HG02642 (cell line): ENCODE results near the gene TRIM29.

ENCODE experiments used
- ATAC-seq: cut with Tn5 transposase; IDR thresholded peaks from one replicate; pipeline ENCODE4 v1.9.1; 2021; ENCODE audit warnings: mild to moderate bottlenecking; ENCODE audit not compliant: unreplicated experiment, poor library complexity

The TRIM29 gene

DNA sequence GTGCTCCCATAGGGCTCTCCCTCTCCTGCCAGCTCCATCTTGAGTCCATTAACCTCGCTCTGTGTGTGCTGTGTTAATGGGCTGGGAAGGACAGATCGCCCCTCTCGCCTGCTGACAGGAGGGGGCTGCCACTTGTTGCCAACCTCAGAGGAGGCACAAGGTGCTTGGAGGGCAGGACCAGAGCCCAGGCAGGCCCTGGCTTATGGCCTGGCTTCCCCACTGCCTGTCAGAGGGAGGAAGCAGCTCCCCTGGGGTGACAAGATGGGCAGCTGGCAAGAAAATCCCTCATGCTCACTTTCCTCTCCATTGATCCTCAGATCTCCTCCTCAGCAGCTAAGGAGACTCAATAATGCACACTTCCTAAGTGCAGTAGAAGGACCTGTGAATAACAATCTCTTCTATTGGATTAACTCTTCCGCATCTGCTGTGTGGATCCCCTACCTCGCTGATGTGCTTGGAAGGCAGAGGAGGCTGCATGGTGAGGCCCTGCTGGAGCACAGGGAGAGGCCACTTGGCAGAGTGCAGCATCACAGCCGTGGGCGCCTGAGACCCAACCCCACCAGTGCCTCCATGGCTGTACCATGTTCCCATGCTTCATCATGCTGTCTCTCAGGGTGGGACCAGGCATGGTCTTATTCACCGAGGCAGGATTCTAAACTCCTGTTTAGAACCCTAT lies 70.3 kb downstream of the TRIM29 start:
- no peak for ATAC-seq

- ATAC-seq = no peak
Observed at GRCh38 chr11:120066738-120067437, 71.0 kb downstream of the TRIM29 start.

DNA sequence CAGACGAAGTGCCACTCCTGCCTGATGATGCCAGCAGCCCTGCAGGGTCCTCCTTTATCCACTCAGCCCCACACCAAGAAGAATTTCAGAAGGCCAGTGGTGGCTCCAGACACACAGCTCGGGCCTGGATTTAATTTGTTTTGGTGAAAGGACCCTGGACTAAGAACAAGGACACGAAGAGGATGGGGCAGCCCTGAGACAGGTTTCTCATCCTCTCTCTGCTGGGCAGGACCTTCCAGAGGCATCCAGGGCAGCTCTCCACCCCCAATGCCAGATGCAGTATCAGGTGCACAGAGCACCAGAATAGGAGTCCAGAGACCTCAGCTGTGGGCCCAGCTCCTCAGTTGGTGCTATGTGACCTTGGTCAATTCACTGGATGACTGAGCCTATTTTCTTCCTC lies 72.0 kb downstream of the TRIM29 start:
- no peak for ATAC-seq

DNA sequence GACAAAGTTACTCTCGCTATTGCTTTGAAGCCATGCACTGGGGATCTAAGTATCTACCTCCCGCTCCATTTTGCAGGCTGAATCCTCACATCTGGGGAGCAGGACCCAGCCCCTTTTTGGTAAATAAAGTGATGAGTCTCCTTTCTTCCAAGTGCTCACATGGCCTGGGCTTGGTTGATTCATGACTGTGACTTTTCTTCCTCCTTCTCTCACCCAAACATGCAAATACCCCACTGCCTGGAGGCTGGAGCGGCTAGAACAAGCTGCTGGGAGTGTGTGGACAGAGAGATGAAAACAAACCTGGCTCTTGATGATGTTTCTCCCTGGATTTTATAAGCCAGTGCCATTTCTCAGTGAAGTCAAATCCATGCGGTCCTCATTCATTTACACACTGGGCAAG lies 72.7 kb downstream of the TRIM29 start:
- ATAC-seq = no peak

DNA sequence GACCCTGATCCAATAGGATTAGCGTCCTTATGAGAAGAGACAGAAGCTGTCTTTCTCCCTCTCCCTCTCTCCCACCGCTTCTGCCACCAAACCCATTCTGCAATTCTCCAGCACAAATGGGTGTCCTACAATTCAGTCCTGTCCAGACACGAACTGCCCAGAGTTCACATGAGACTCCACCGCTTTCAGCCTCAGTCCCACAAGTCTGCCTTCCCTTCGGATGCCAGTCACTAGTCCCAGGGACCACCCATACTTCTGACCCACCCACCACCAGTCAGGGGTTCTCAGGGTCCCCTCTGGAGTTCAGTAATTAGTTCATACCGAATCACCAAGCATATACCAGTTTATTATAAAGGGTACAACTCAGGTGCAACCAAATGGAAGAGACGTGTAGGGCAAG lies 73.6 kb downstream of the TRIM29 start:
- no peak for ATAC-seq

GRCh38 chr11:120063686-120064340 lies 74.1 kb downstream of the TRIM29 start:
- ATAC-seq = no peak

- no peak for ATAC-seq
Observed at GRCh38 chr11:120062561-120062930, 75.4 kb downstream of the TRIM29 start.

DNA sequence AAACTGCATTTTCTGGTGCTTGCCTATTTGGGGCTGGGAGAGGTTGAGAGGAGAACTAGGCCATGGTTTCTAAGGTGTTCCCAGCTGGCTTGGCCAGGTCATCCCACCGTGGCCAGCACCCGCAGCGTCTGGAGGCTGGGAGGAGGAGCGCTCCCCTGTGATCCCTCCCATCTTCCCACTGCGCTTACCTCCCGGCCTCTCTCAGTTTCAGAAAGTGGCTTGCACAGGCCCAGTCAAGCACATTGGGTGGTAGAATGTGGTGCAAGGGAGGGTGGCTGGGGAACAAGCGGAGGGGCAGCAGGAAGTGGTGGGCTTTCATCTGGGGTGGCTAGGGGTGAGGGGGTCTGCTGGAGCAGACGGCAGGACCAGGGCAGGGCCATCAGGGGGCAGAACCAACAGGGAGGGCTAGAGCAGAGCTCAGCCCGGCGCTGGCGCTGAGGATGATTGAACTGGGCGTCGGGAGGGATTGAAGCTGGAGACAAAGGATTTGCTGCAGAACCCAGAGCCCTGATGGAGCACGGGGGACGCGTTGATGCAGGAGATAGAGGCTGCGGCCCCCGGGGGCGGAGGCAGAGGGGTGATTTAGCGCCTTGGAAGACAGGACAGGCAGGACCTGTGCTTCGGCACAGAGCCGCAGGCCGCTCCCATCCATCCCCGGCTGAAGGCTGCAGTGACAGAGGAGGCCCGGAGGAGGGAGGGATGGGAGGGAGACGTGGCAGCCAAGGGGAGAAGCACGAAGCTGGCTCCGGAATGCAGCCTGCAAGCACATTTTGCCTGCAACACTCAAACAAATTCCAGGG lies 76.0 kb downstream of the TRIM29 start:
- no peak for ATAC-seq
